Lower lobe of right lung (tissue), 2 donors: ENCODE measurements around the gene OR51Q1. TPM values are rescaled to one million over a fixed set of nuclear protein-coding genes. Genes with fewer than 3 reads are reported as not detected.

Experiments
- ATAC-seq, 2 donors: fragments of 200-7000 bp; cut with Tn5 transposase; one replicate each; pipeline ENCODE4 v1.9.1; 2020 to 2022; ENCODE audit warnings: mild to moderate bottlenecking in 2 of 2, moderate library complexity in 2 of 2
- DNase-seq: peaks from one replicate; pipeline ENCODE4 v3.0.0-alpha.2; 2020
- H3K27ac ChIP-seq: fragments of 200-600 bp; one replicate; pipeline ENCODE4 v1.8.0; 2022
- H3K27me3 ChIP-seq: fragments of 200-600 bp; one replicate; pipeline ENCODE4 v1.8.0; 2022; ENCODE audit warnings: low read depth
- H3K36me3 ChIP-seq: fragments of 200-600 bp; one replicate; pipeline ENCODE4 v1.8.0; 2022; ENCODE audit warnings: mild to moderate bottlenecking
- H3K4me1 ChIP-seq: fragments of 200-600 bp; one replicate; pipeline ENCODE4 v1.8.0; 2022
- H3K4me3 ChIP-seq: fragments of 200-600 bp; one replicate; pipeline ENCODE4 v1.8.0; 2022; ENCODE audit warnings: mild to moderate bottlenecking
- H3K9me3 ChIP-seq: fragments of 200-600 bp; one replicate; pipeline ENCODE4 v1.8.0; 2022
- intact Hi-C: fragments of 100-400 bp; cut with DNase I; formaldehyde crosslinking; loops from one replicate; pipeline ENCODE4 v1.11.0; 2022
- long read RNA-seq: library from polyadenylated mRNA; unstranded; transcript quantifications from one replicate; pipeline ENCODE4 v2.0.0, GENCODE V29; 2021
- total RNA-seq: library from RNA; stranded (reverse); fragmentation: NEBNext Ultra II Directional; extraction: Animal tissue kit (Norgen Biotek cat#: 25700); gene quantifications from one replicate; pipeline ENCODE4 v1.2.1, GENCODE V29; 2021
- TF ChIP-seq, protein P1 (sequence below): fragments of 200-600 bp; IDR thresholded peaks from one replicate; pipeline ENCODE4 v1.8.0; 2022; ENCODE audit warnings: antibody characterized with exemption, mild to moderate bottlenecking
- donor health status: DM: no; HTN: yes; CAD: no; lungs with severe emphysema.

Gene OR51Q1, protein sequence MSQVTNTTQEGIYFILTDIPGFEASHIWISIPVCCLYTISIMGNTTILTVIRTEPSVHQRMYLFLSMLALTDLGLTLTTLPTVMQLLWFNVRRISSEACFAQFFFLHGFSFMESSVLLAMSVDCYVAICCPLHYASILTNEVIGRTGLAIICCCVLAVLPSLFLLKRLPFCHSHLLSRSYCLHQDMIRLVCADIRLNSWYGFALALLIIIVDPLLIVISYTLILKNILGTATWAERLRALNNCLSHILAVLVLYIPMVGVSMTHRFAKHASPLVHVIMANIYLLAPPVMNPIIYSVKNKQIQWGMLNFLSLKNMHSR
- total RNA-seq: not detected
- long read RNA-seq: 0 reads

DNA sequence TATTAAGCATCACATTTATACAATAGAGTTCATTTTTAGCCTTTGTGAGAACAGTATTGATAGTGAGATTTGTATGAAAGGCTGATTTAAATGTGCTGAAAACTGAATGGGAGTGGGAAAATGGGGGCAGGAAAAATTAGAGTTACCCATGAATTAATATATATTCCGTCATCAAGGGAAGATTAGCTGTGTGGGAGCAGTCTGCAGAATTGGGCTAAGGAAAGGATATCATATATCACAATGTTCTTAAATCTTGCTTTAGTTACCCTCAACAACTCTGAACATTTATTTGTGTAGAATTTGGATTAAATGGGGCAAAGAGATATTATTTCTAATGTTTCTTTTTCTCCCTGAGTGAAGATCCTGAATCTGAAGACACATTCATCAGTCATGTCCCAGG is at the start of gene OR51Q1:
Gene OR51Q1, plus strand, starts transcription at position 301 of the 400 bp plus-strand sequence. Its CDS starts 90 bp downstream, at position 391.
- TF ChIP-seq, protein P1, sequence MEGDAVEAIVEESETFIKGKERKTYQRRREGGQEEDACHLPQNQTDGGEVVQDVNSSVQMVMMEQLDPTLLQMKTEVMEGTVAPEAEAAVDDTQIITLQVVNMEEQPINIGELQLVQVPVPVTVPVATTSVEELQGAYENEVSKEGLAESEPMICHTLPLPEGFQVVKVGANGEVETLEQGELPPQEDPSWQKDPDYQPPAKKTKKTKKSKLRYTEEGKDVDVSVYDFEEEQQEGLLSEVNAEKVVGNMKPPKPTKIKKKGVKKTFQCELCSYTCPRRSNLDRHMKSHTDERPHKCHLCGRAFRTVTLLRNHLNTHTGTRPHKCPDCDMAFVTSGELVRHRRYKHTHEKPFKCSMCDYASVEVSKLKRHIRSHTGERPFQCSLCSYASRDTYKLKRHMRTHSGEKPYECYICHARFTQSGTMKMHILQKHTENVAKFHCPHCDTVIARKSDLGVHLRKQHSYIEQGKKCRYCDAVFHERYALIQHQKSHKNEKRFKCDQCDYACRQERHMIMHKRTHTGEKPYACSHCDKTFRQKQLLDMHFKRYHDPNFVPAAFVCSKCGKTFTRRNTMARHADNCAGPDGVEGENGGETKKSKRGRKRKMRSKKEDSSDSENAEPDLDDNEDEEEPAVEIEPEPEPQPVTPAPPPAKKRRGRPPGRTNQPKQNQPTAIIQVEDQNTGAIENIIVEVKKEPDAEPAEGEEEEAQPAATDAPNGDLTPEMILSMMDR: no peak
- ATAC-seq: no peak
- Histone ChIP-seq H3K27me3 (no peaks in the 10 kb centered on the region), H3K27ac (no peak within 1 kb of the TSS), H3K4me3 (no peak within 1 kb of the TSS), H3K4me1 (no peaks in the 10 kb centered on the region), H3K36me3 (no peaks in the 10 kb centered on the region), H3K9me3 (no peaks in the 10 kb centered on the region)
- intact Hi-C loops: no loop called here
- DNase-seq: no peak

DNA sequence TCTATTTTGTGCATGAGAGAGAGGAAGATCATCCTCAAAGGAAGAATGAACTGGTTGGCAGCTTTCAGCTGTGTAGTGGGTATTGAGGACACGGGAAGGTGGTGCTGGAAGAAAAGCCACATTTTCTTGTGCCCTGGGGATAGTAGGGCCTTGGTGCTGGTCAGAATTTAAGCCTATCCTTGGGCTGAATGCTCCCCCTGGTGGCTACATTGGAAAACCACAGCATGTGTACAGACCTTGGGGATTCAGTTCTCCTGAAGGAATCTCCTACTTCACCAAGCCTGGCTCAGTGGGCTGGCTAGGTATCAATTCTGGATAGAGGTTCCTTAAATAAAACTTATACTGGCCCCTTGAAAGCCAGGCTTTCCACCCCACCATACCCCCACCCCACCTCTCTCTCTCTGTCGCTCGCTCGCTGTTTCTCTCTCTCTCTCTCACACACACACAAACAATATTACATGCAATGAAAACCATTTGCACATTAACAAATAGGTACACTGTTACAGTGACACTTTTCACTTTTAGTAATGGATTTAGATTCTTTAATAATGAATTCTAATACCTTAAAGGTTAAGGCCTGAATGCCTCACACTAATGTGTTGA is 41.1 kb upstream of the OR51Q1 start:
- TF ChIP-seq, protein P1: peak; percentile 65
- Histone ChIP-seq H3K36me3 (no peaks in the 10 kb centered on the region), H3K27me3 (no peaks in the 10 kb centered on the region), H3K27ac (no peak overlapping the region), H3K4me3 (no peak overlapping the region), H3K4me1 (no peaks in the 10 kb centered on the region), H3K9me3 (no peaks in the 10 kb centered on the region)
- intact Hi-C loops: loop anchor here (5.0 kb wide), 1 partner anchor 259 kb away; no protein-coding TSS in a partner anchor
- DNase-seq (no peak), ATAC-seq (peak; percentile 75 to 82)

DNA sequence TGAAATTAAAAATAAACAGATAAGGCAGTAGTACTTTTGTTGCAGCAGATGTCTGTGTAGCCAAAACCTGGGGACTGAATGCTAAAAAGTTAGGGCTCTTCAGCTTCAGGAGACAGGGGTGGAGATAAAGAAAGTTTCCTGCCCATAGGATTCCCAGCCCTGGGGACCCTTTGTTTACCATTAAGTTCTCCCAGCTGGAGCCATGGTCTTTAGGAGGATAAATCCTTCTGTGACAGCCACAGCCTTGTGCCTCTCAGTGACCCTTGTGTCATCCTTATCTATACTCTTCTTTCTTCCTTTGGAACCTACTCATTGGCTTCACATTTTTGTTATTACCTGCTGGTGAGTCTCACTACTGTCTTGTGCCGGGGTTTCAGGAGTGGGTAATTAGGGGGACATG is 38.3 kb upstream of the OR51Q1 start, which contains the start of gene OR51M1:
Gene OR51M1, plus strand, starts transcription at position 237 of the 400 bp plus-strand sequence. CDS start 5,587 bp downstream, outside the sequence.
- intact Hi-C loops: loop anchor here (5.0 kb wide), 1 partner anchor 261 kb away; no protein-coding TSS in a partner anchor

DNA sequence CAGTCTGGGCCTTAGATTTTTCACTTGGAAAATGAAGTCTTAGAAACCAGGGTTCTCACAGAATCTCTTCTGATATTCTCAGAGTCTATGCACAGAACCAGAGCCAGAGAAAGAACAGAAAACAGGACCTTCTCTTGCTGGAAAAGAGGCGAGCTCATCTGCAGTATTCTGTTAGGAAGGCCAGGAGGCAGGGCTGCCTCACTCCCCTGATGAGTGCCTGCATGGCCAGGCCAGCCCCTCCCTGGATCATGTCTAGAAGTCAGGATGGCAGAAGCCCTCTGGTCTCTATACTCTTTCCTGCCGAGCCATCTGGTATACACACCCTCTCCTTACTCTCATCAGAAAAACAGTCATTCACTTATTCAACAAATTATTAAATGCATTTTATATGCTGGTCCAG is 37.6 kb upstream of the OR51Q1 start:
- Histone ChIP-seq H3K27me3 (no peaks in the 10 kb centered on the region), H3K27ac (no peak overlapping the region), H3K4me3 (no peak overlapping the region), H3K36me3 (no peaks in the 10 kb centered on the region), H3K4me1 (no peaks in the 10 kb centered on the region), H3K9me3 (no peaks in the 10 kb centered on the region)
- intact Hi-C loops: loop anchor here (5.0 kb wide), 1 partner anchor 262 kb away; no protein-coding TSS in a partner anchor
- TF ChIP-seq, protein P1: no peak
- ATAC-seq: no peak
- no peak for DNase-seq

More for the DNA sequence above, 38.3 kb upstream of the OR51Q1 start, which contains the start of gene OR51M1:
- Histone ChIP-seq H3K36me3 (no peaks in the 10 kb centered on the region), H3K4me1 (no peaks in the 10 kb centered on the region), H3K27ac (no peak within 1 kb of the TSS), H3K4me3 (no peak within 1 kb of the TSS), H3K27me3 (no peaks in the 10 kb centered on the region), H3K9me3 (no peaks in the 10 kb centered on the region)
- ATAC-seq (no peak), DNase-seq (no peak)
- TF ChIP-seq, protein P1: no peak

DNA sequence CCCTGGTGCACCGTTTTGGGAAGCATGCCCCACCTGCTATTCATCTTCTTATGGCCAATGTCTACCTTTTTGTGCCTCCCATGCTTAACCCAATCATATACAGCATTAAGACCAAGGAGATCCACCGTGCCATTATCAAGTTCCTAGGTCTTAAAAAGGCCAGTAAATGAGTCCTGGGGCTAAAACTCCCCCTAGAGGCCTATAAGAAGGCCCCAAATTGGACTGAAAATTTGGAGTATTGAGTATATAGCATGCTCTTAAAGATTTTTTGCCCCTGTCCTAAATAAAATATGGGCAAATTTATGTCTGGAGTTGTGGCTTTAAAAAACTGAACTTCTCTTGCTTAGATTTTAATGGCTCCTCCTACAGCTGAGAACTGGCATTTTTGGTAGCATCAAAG is 31.7 kb upstream of the OR51Q1 start:
- H3K9me3 ChIP-seq: no peaks in the 10 kb centered on the region
- no peak for DNase-seq
- H3K36me3 ChIP-seq: no peaks in the 10 kb centered on the region
- no peak overlapping the region for H3K27ac ChIP-seq
- ATAC-seq: no peak
- H3K4me1 ChIP-seq: no peaks in the 10 kb centered on the region
- no peaks in the 10 kb centered on the region for H3K27me3 ChIP-seq
- intact Hi-C loops: no loop called here
- H3K4me3 ChIP-seq: no peak overlapping the region
- TF ChIP-seq, protein P1: no peak
